Tibial artery (tissue), 4 donors: Measurements from ENCODE around the gene TBATA.

Source experiments
- DNase-seq, 2 donors: peaks; one replicate each; pipeline ENCODE4 v3.0.0-alpha.2; 2019
- H3K27ac ChIP-seq, 2 donors: fragments of 200-600 bp; sonication (generic) in 1 of 2; 1 replicate in 1 of 2; 2 replicates in 1 of 2; pipeline ENCODE4 v1.5.1; 2018 to 2019; ENCODE audit warnings: mild to moderate bottlenecking in 1 of 2
- H3K27me3 ChIP-seq, 2 donors: fragments of 200-600 bp; sonication (generic) in 1 of 2; one replicate each; pipeline versions ENCODE4 v1.5.1 to v1.6.0; 2016 to 2019
- H3K36me3 ChIP-seq, 3 donors: fragments of 200-600 bp; sonication (generic) in 2 of 3; one replicate each; pipeline ENCODE4 v1.5.1; 2016 to 2019; ENCODE audit warnings: mild to moderate bottlenecking in 2 of 3
- H3K4me1 ChIP-seq, 4 donors: fragments of 200-600 bp; sonication (generic) in 2 of 4; 1 replicate in 3 of 4; 2 replicates in 1 of 4; pipeline ENCODE4 v1.5.1; 2016 to 2019
- H3K4me3 ChIP-seq, 2 donors: fragments of 200-600 bp; sonication (generic) in 1 of 2; 1 replicate in 1 of 2; 2 replicates in 1 of 2; pipeline ENCODE4 v1.5.1; 2018 to 2019; ENCODE audit warnings: mild to moderate bottlenecking in 2 of 2
- H3K9me3 ChIP-seq, 3 donors: fragments of 200-600 bp; sonication (generic) in 1 of 3; one replicate each; pipeline ENCODE4 v1.5.1; 2016 to 2019
- CTCF ChIP-seq, 2 experiments: fragments of 200-600 bp in 1 of 2; fragments of 450-650 bp in 1 of 2; IDR thresholded peaks; one replicate each; pipeline ENCODE4 v1.5.1; 2017 to 2019; ENCODE audit warnings: antibody characterized with exemption in 2 of 2, mild to moderate bottlenecking in 1 of 2, moderate library complexity in 1 of 2
- intact Hi-C: fragments of 100-400 bp; cut with DNase I; formaldehyde crosslinking; loops from one replicate; pipeline ENCODE4 v1.15.0; 2023; ENCODE audit warnings: low total_unique reads

The TBATA gene

GRCh38 chr10:70722820-70723424 is 62.3 kb downstream of the TBATA start:
- intact Hi-C loops, result no loop called here
- H3K4me3 ChIP-seq, result no peak overlapping the region
- peaks cover 0 to 2% of the 10 kb centered on the region in 2 donors for H3K27me3 ChIP-seq
- TF ChIP-seq CTCF (IDR thresholded peaks at IDR 0.05), result no peak
- H3K4me1 ChIP-seq, result no peaks in the 10 kb centered on the region
- H3K27ac ChIP-seq, result no peak overlapping the region
- no peaks in the 10 kb centered on the region for H3K36me3 ChIP-seq
- no peaks in the 10 kb centered on the region for H3K9me3 ChIP-seq
- DNase-seq, result no peak
